ENCODE data around the gene LYG1.
"Not testable (repeated sequence)": the region's sequence is repeated elsewhere in the genome, so short reads cannot be mapped to it uniquely, and the experiment has no call there.

Gene LYG1

DNA sequence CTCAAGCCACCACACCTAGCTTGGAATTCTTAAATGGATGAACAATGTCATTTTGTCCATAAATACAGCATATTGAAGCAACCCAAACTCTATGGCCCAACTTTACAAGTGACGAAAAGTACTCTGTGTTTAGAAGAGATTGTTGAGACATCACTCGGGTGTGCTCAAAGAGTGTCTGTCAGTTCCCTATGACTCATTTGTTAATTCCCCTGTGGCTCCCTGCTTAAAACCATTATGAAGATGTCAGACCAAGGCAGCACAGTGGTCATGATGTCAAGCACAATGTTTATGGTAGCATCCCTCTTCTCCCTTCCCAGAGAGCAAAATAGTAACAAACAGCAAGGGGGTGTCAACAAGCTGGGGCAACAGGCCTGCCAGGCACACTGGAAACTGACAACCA is 3.0 kb downstream of the LYG1 start:
- no peak overlapping the region for H3K4me3 ChIP-seq (ENCODE audit: low read depth, low read length)
- TF ChIP-seq, protein P1, sequence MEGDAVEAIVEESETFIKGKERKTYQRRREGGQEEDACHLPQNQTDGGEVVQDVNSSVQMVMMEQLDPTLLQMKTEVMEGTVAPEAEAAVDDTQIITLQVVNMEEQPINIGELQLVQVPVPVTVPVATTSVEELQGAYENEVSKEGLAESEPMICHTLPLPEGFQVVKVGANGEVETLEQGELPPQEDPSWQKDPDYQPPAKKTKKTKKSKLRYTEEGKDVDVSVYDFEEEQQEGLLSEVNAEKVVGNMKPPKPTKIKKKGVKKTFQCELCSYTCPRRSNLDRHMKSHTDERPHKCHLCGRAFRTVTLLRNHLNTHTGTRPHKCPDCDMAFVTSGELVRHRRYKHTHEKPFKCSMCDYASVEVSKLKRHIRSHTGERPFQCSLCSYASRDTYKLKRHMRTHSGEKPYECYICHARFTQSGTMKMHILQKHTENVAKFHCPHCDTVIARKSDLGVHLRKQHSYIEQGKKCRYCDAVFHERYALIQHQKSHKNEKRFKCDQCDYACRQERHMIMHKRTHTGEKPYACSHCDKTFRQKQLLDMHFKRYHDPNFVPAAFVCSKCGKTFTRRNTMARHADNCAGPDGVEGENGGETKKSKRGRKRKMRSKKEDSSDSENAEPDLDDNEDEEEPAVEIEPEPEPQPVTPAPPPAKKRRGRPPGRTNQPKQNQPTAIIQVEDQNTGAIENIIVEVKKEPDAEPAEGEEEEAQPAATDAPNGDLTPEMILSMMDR (IDR thresholded peaks at IDR 0.05; ENCODE audit: control insufficient read depth, extremely low read depth, insufficient read depth) = no peak
- DNase-seq (ENCODE audit: low read depth) = no peak

DNA sequence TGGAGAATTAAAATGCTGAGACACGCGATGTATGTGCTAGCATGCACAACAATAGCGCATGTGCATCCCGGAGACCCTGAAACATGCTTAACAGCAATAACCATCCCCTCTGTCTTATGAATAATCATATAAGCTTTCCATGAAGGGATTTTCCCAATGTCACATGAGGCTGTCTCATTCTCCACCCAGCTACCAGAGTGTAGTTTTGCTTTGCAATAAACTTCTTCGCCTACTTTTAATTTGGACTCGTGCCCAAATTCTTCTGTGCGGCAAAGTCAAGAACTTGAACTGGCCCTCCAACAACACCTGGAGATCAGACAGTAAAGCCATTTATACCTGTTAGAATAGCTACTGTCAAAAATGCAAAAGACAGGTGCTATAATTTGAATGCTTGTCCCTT is 15.5 kb downstream of the LYG1 start:
- DNase-seq (ENCODE audit: low read depth) = no peak
- TF ChIP-seq, protein P1 (IDR thresholded peaks at IDR 0.05; ENCODE audit: control insufficient read depth, extremely low read depth, insufficient read depth) = no peak
- H3K4me3 ChIP-seq (ENCODE audit: low read depth, low read length) = no peak overlapping the region

DNA sequence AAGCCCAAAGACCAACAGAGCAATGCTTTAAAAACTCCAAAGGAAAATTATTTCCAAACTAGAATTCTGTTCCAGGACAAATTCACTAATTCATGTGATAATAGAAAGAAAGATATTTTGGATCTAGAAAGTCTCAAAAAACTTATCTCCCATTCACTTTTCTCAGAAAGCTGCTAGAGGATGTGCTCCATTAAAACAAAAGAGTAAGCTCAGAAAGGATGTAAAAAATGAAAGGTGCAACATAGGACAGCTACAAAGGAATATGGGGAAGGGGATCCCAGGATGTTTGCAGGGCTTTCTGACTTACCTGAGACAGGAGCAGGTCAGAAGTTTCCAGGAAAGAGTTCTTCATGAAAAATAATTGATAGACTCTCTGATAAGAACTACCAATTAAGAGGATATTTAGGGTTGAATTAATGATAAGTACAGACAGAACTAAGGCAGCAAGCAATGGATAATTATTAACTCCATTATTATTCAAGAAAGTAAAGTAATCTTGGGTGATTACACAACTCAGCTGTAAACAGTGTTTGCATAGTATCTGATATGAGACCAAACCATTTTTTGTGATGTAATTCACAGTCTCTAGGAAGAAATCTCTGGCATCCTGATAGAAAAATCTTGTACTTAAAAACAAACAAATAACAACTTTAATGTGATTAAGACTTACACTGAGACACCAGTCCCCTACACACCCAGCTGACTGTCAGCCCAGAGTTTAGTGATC is 20.9 kb downstream of the LYG1 start:
- no peak for DNase-seq (ENCODE audit: low read depth)
- no peak overlapping the region for H3K4me3 ChIP-seq (ENCODE audit: low read depth, low read length)
- TF ChIP-seq, protein P1 (IDR thresholded peaks at IDR 0.05; ENCODE audit: control insufficient read depth, extremely low read depth, insufficient read depth) = no peak

DNA sequence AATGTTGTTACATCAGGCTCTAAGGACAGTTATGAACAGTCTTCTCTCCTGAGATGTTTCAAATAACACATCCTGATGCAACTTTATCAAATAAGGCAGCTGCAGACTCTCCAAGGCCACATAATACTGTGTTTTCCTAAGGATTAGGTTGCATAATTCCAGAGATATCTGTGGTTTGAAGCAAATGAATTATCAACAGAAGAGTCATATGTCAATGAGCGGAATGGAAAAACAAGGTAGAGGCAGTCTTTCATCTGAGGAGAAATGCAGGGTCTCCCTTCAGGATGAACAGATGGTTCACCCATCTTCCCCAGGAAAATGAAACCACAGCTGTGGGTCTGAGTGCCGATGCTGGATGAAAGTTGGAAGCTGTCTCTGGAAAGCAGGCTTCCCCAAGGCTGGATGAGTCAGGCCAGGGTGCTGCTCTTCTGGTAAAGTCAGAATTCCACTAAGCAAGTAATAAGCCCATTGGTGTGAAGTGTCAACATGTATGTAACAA is 22.2 kb downstream of the LYG1 start:
- no peak overlapping the region for H3K4me3 ChIP-seq (ENCODE audit: low read depth, low read length)
- DNase-seq (ENCODE audit: low read depth) = no peak
- TF ChIP-seq, protein P1 (IDR thresholded peaks at IDR 0.05; ENCODE audit: control insufficient read depth, extremely low read depth, insufficient read depth) = no peak

DNA sequence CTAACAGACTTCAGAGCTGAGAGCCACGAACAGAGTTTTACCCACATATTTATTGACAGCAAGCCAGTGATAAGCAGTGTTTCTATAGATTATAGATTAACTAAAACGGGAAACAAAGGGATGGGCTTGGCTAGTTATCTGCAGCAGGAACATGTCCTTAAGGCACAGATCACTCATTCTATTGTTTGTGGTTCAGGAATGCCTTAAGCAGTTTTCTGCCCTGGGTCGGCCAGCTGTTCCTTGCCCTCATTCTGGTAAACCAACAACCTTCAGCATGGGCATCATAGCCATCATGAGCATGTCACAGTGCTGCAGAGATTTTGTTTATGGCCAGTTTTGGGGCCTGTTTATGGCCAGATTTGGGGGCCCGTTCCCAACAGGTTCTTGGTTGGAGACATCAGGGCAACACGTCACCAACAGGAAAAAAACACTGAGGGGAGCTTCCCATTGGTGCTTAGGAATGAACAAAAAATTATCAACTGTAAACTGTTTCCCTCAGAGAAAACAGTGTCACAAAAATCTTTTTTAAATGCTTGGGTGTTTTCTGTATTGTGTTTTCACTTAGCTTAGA is 22.7 kb downstream of the LYG1 start:
- DNase-seq (ENCODE audit: low read depth); H3K4me3 ChIP-seq (ENCODE audit: low read depth, low read length): not testable (repeated sequence)

DNA sequence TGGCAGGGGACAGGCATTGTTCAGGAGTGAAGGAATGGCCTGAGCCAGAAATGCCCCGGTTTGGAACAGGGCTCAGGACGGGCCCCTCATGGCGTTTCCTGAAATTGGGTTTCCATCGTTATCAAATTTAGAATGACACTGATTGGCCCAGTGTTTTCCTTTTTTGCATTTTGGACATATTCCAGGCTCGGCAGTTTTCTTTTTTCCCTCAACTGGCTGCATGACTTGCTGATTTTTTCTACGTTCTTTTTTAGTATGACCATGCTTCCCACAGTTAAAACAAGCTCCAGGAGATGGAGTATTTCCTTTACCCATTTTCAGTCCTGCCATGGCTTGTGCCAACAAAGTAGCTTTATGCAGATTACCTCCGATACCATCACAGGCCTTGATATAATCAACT is 25.1 kb downstream of the LYG1 start:
- no peak for DNase-seq (ENCODE audit: low read depth)
- H3K4me3 ChIP-seq (ENCODE audit: low read depth, low read length) = no peak overlapping the region
- TF ChIP-seq, protein P1 (IDR thresholded peaks at IDR 0.05; ENCODE audit: control insufficient read depth, extremely low read depth, insufficient read depth) = no peak

DNA sequence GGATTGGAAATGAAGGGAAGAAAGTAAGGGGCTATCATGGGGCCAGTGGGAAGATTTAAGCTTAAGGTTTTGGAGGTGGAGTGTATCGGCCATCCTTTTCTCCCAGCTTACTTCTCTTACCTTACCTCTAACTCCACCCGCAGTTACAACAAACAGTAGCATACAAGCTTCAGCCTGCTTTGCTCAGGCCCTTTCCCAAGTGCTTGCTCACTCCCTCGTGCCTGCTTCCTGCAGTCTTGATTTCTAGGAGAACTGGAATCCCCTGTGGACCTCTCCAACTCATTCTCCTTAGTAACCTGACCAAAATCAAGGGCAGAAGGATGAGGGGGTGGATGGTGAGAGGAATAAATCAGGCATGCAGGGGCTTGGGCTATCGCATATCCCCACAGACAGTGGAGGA is 39.8 kb downstream of the LYG1 start:
- no peak for DNase-seq (ENCODE audit: low read depth)
- no peak overlapping the region for H3K4me3 ChIP-seq (ENCODE audit: low read depth, low read length)
- TF ChIP-seq, protein P1 (IDR thresholded peaks at IDR 0.05; ENCODE audit: control insufficient read depth, extremely low read depth, insufficient read depth) = no peak
